ENCODE data around the gene KIAA0232.

DNA sequence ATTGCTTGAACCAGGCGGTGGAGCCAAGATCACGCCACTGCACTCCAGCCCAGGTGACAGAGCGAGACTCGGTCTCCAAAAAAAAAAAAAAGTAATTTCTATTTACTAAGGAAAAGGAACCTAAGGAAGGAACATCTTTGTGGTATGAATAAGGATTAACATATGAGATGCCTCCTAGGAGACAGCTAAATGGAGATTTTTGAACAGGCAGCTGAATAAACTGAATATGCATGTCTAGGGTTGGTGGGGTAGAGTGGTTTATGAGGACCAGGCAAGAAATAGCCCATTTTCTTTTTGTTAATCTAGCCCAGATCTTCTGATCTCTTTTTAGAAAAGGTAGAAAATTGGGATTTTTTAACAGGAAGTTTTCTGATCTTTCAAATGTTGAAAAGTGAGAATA, 67.2 kb downstream of the KIAA0232 start:
- TF ChIP-seq, protein P1, sequence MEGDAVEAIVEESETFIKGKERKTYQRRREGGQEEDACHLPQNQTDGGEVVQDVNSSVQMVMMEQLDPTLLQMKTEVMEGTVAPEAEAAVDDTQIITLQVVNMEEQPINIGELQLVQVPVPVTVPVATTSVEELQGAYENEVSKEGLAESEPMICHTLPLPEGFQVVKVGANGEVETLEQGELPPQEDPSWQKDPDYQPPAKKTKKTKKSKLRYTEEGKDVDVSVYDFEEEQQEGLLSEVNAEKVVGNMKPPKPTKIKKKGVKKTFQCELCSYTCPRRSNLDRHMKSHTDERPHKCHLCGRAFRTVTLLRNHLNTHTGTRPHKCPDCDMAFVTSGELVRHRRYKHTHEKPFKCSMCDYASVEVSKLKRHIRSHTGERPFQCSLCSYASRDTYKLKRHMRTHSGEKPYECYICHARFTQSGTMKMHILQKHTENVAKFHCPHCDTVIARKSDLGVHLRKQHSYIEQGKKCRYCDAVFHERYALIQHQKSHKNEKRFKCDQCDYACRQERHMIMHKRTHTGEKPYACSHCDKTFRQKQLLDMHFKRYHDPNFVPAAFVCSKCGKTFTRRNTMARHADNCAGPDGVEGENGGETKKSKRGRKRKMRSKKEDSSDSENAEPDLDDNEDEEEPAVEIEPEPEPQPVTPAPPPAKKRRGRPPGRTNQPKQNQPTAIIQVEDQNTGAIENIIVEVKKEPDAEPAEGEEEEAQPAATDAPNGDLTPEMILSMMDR (IDR thresholded peaks at IDR 0.05; ENCODE audit: poor library complexity) = no peak
- TF ChIP-seq EZH2 (IDR thresholded peaks at IDR 0.05; ENCODE audit: borderline replicate concordance) = no peak
